MCF 10A (cell line): ENCODE measurements around the gene GPS1. TPM values are rescaled to one million over a fixed set of nuclear protein-coding genes. Genes with fewer than 3 reads are reported as not detected.

ENCODE experiments used
- BruUV-seq: library from RNA; stranded (reverse); fragments of 400-500 nt; replicated peaks from 2 replicates; lab custom pipeline; 2021; lab: Mats Ljungman, UMichigan
- CTCF ChIA-PET: fragments of 300-600 bp; sonication (Branson Sonifier 250); formaldehyde crosslinking; extraction: SDS; loops from one replicate; lab custom pipeline; 2021; ENCODE audit warnings: antibody characterized with exemption, inconsistent platforms; lab: Yijun Ruan, JAX
- POLR2A ChIA-PET: fragments of 300-600, 350-650 bp; sonication (Branson Sonifier 250); formaldehyde crosslinking; extraction: SDS; loops from one replicate; lab custom pipeline; 2020; ENCODE audit warnings: antibody characterized with exemption, inconsistent platforms; lab: Yijun Ruan, JAX
- DNase-seq: peaks from one replicate; pipeline ENCODE4 v3.0.0-alpha.2; 2018; ENCODE audit not compliant: unreplicated experiment
- H3K27ac Mint-ChIP-seq: one replicate; pipeline ENCODE4 v1.8.0; 2022; ENCODE audit warnings: mild to moderate bottlenecking, low read depth, mixed read lengths; ENCODE audit not compliant: unreplicated experiment
- H3K27me3 Mint-ChIP-seq: one replicate; pipeline ENCODE4 v1.8.0; 2022; ENCODE audit warnings: mixed read lengths; ENCODE audit not compliant: insufficient read depth, unreplicated experiment
- H3K36me3 Mint-ChIP-seq: one replicate; pipeline ENCODE4 v1.8.0; 2022; ENCODE audit warnings: mild to moderate bottlenecking, moderate library complexity, mixed read lengths; ENCODE audit not compliant: insufficient read depth, unreplicated experiment
- H3K4me1 Mint-ChIP-seq: one replicate; pipeline ENCODE4 v1.8.0; 2022; ENCODE audit warnings: mixed read lengths; ENCODE audit not compliant: insufficient read depth, unreplicated experiment
- H3K4me3 Mint-ChIP-seq: one replicate; pipeline ENCODE4 v1.8.0; 2022; ENCODE audit warnings: mild to moderate bottlenecking, moderate library complexity, mixed read lengths; ENCODE audit not compliant: unreplicated experiment
- H3K9me3 Mint-ChIP-seq: one replicate; pipeline ENCODE4 v1.8.0; 2022; ENCODE audit warnings: mixed read lengths; ENCODE audit not compliant: unreplicated experiment
- intact Hi-C: fragments of 100-400 bp; cut with micrococcal nuclease; formaldehyde crosslinking; loops from 2 replicates; pipeline ENCODE4 v1.14.1; 2022
- total RNA-seq: library from RNA; stranded (reverse); gene quantifications from 2 replicates; pipeline ENCODE4 v1.2.3, GENCODE V29; 2022
- TF ChIP-seq, protein P1 (sequence below): fragments of 200-600 bp; IDR thresholded peaks from one replicate; pipeline ENCODE4 v1.8.0; 2022; ENCODE audit warnings: antibody characterized with exemption, mild to moderate bottlenecking; ENCODE audit not compliant: unreplicated experiment

The GPS1 gene
- total RNA-seq, 1 experiment from 2014 or later: 100 TPM

DNA sequence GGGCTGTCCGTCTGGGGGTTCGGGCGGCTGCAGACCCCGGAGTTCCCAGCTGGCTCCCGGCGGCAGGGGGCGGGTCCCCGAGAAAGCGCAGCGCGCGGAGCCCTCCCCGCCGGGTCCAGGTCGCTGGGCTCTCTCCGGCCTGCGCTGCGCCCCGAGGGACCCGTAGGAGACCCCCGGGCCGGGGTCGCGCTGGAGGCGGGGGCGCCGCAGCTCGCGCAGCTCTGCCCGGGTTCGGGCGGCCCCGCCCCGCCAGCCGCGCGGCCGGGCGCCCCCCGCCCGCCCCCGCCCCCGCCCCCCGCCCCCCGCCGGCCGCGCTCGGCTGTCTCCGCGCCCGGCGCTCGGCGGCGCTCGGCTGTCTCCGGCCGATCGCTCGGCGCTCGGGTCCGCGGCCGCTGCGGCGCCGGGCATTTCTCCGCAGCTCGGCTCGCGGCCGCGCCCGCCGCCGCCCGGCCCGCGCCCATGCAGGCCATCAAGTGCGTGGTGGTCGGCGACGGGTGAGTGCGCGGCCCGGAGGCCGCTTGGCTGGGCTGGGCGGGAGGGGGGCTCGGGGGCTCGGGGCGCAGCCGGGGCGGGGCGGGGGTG is 20.3 kb upstream of the GPS1 start, which contains the start of gene RAC3:
RAC3 (plus strand) TSS at position 376 of the 582 bp plus-strand sequence; CDS start at position 460, 84 bp downstream.
- BruUV-seq: no TSS peak
- Mint-ChIP-seq H3K36me3 (peaks cover 5% of the 10 kb centered on the region), H3K27me3 (no peaks in the 10 kb centered on the region), H3K9me3 (no peaks in the 10 kb centered on the region), H3K27ac (peak within 1 kb of the TSS; percentile 35), H3K4me1 (no peaks in the 10 kb centered on the region), H3K4me3 (peak within 1 kb of the TSS; percentile 78)
- intact Hi-C loops: loop anchor here (2.0 to 10.0 kb wide), 3 partner anchors 63 to 213 kb away; partner anchors contain the start of gene FASN
- ChIA-PET POLR2A (interaction anchor here (0.8 to 1.3 kb wide), 5 partner anchors 9 to 121 kb away, joined by 3 to 4 read pairs (median 3); partner anchors contain the start of genes CENPX and LRRC45), CTCF (interaction anchor here (2.2 kb wide), 1 partner anchor 11 kb away, joined by 7 read pairs; no protein-coding TSS in a partner anchor)
- no peak for DNase-seq
- TF ChIP-seq, protein P1, sequence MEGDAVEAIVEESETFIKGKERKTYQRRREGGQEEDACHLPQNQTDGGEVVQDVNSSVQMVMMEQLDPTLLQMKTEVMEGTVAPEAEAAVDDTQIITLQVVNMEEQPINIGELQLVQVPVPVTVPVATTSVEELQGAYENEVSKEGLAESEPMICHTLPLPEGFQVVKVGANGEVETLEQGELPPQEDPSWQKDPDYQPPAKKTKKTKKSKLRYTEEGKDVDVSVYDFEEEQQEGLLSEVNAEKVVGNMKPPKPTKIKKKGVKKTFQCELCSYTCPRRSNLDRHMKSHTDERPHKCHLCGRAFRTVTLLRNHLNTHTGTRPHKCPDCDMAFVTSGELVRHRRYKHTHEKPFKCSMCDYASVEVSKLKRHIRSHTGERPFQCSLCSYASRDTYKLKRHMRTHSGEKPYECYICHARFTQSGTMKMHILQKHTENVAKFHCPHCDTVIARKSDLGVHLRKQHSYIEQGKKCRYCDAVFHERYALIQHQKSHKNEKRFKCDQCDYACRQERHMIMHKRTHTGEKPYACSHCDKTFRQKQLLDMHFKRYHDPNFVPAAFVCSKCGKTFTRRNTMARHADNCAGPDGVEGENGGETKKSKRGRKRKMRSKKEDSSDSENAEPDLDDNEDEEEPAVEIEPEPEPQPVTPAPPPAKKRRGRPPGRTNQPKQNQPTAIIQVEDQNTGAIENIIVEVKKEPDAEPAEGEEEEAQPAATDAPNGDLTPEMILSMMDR: no peak

DNA sequence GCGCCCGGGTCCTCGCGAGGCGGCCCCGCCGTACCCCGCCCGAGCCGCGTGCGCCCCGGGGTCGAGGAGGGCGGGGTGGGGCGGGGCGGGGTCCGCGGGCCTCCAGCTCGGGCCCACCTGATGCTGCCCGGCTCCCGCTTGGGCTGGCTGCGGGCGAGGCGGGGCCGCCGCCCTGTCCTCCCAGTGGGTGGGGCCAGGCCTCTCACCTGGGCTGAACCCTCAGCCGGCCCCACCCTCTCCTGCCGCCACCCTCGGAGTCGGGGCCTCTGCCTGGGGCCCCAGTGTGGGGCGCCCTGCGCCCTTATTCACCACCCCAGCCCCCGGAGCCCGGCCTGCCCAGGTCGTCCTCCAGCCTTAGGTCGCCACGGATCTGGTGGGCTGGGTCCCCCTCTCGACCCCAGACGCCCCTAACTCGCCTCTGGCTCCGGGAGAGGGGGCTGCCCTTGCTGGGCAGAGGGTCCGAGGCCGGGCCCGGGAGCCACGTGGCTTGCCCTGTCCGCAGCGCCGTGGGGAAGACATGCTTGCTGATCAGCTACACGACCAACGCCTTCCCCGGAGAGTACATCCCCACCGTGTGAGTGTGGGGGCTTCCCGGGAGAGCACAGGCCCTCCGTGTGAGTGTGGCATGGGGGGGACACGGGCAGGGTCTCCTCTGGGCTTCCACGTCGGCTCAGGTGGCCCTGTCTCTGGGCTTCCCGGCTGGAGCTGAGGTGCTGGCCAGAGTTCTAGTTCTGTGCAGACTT is 19.6 kb upstream of the GPS1 start:
- intact Hi-C loops: loop anchor here (2.0 to 10.0 kb wide), 3 partner anchors 63 to 213 kb away; partner anchors contain the start of gene FASN
- TF ChIP-seq, protein P1: no peak
- BruUV-seq: no TSS peak
- peak; percentile 51 for DNase-seq
- ChIA-PET CTCF (interaction anchor here (2.2 kb wide), 1 partner anchor 12 kb away, joined by 7 read pairs; no protein-coding TSS in a partner anchor), POLR2A (interaction anchor here (0.8 to 1.3 kb wide), 5 partner anchors 9 to 120 kb away, joined by 3 to 4 read pairs (median 3); partner anchors contain the start of genes CENPX and LRRC45)
- H3K4me1 Mint-ChIP-seq: no peaks in the 10 kb centered on the region
- H3K9me3 Mint-ChIP-seq: no peaks in the 10 kb centered on the region
- no peaks in the 10 kb centered on the region for H3K27me3 Mint-ChIP-seq
- H3K36me3 Mint-ChIP-seq: no peaks in the 10 kb centered on the region
- no peak overlapping the region for H3K27ac Mint-ChIP-seq
- H3K4me3 Mint-ChIP-seq: peak overlapping the region; percentile 56

DNA sequence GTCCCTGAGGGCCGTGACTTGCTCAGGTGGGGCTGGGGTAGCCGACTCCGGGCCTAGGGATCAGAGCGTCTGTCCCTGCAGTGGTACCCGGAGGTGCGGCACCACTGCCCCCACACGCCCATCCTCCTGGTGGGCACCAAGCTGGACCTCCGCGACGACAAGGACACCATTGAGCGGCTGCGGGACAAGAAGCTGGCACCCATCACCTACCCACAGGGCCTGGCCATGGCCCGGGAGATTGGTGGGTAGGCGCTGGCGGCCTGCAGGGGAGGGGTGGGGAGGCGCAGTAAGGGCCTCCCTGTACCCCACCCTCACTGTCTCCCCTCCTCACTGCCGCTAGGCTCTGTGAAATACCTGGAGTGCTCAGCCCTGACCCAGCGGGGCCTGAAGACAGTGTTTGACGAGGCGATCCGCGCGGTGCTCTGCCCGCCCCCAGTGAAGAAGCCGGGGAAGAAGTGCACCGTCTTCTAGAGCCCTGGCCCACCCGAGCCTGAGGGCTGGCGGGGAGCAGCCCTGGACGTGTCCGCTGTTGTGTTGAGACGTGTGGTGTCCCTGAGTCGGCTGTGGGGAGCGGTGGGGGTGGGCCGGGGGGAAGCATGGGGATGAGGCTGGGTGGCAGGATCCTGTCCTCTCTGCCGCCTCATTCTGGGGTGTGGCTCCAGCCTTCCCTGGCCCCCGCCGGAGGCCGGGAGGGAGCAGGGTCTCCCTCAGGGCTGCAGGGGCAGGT is 18.2 kb upstream of the GPS1 start:
- TF ChIP-seq, protein P1: no peak
- no peaks in the 10 kb centered on the region for H3K36me3 Mint-ChIP-seq
- POLR2A ChIA-PET: no interaction called here
- no peaks in the 10 kb centered on the region for H3K27me3 Mint-ChIP-seq
- no peak overlapping the region for H3K4me3 Mint-ChIP-seq
- DNase-seq: no peak
- intact Hi-C loops: loop anchor here (10.0 kb wide), 2 partner anchors 61 to 211 kb away; partner anchors contain the start of gene FASN
- no TSS peak for BruUV-seq
- no peak overlapping the region for H3K27ac Mint-ChIP-seq
- CTCF ChIA-PET: interaction anchor here (0.5 to 2.2 kb wide), 2 partner anchors 13 to 148 kb away, joined by 3 to 7 read pairs; no protein-coding TSS in a partner anchor
- H3K9me3 Mint-ChIP-seq: no peaks in the 10 kb centered on the region
- H3K4me1 Mint-ChIP-seq: no peaks in the 10 kb centered on the region
